Psoas muscle (tissue), 8 donors: ENCODE data around the gene CACNA1A. TPM values are rescaled to one million over a fixed set of nuclear protein-coding genes. Genes with fewer than 3 reads are reported as not detected.
"Not testable (repeated sequence)": the region's sequence is repeated elsewhere in the genome, so short reads cannot be mapped to it uniquely, and the experiment has no call there.

Experiments
- ATAC-seq, 4 donors: fragments of 200-7000 bp; cut with Tn5 transposase; one replicate each; pipeline ENCODE4 v1.9.1; 2020; ENCODE audit warnings: moderate library complexity in 3 of 4, mild to moderate bottlenecking in 2 of 4
- DNase-seq, 2 donors: peaks; one replicate each; pipeline ENCODE4 v3.0.0-alpha.2; 2020
- H3K27ac ChIP-seq: fragments of 200-600 bp; one replicate; pipeline ENCODE4 v1.8.0; 2022
- H3K27me3 ChIP-seq, 3 donors: fragments of 200-600 bp in 1 of 3; one replicate each; pipeline versions ENCODE4 v1.6.1 to v1.8.0; 2013 to 2022; ENCODE audit warnings: low read length in 2 of 3, mild to moderate bottlenecking in 2 of 3, moderate library complexity in 1 of 3; ENCODE audit not compliant: insufficient read depth in 3 of 3
- H3K36me3 ChIP-seq, 2 donors: fragments of 200-600 bp in 1 of 2; one replicate each; pipeline versions ENCODE4 v1.6.1 to v1.8.0; 2013 to 2022; ENCODE audit warnings: low read depth in 1 of 2, mild to moderate bottlenecking in 1 of 2, moderate library complexity in 1 of 2; ENCODE audit not compliant: insufficient read depth in 1 of 2
- H3K4me1 ChIP-seq: fragments of 200-600 bp; one replicate; pipeline ENCODE4 v1.8.0; 2022
- H3K4me3 ChIP-seq: fragments of 200-600 bp; one replicate; pipeline ENCODE4 v1.8.0; 2022; ENCODE audit warnings: mild to moderate bottlenecking
- H3K9me3 ChIP-seq: fragments of 200-600 bp; one replicate; pipeline ENCODE4 v1.8.0; 2022
- CTCF ChIP-seq: fragments of 200-600 bp; IDR thresholded peaks from one replicate; pipeline ENCODE4 v1.8.0; 2022; ENCODE audit warnings: antibody characterized with exemption
- WGBS, 3 donors: extraction: QIAGEN DNeasy Blood & Tissue Kit; methylation state at CpG; one replicate each; pipeline versions ENCODE4 v1.1.6 to v1.1.7; 2013; 5-methylcytosine and 5-hydroxymethylcytosine counted together
- intact Hi-C, 2 donors: fragments of 100-400 bp; cut with DNase I; formaldehyde crosslinking; loops; one replicate each; pipeline versions ENCODE4 v1.11.0 to v1.14.2; 2022
- polyA plus RNA-seq, 3 donors: library from polyadenylated mRNA; stranded (reverse); fragments of 200-250 nt; gene quantifications; one replicate each; pipeline ENCODE4 v1.2.3, GENCODE V29; 2013
- total RNA-seq, 4 donors: library from RNA; stranded (reverse); fragmentation: NEBNext Ultra II Directional in 2 of 4; extraction: Animal tissue kit (Norgen Biotek cat#: 25700) in 2 of 4; gene quantifications; one replicate each; pipeline versions ENCODE4 v1.2.1 to v1.2.4, GENCODE V29; 2021 to 2023
- donor health status: healthy with polysubstance abuse.
- donor health status: DM: no; HTN: no; CAD: no; lungs with moderate emphysema.
- donor health status: Bipolar disorder and iron deficiency.
- donor health status: healthy.
- donor health status: DM: yes; HTN: yes; CAD: no.
- donor health status: DM: no; HTN: no; CAD: no.
- donor health status: DM: no; HTN: no; CAD: no.
- donor health status: DM: yes; HTN: yes; CAD: no.

Gene CACNA1A
- total and polyA plus RNA-seq, 7 donors: 0.14 to 0.60 (median 0.36) TPM

DNA sequence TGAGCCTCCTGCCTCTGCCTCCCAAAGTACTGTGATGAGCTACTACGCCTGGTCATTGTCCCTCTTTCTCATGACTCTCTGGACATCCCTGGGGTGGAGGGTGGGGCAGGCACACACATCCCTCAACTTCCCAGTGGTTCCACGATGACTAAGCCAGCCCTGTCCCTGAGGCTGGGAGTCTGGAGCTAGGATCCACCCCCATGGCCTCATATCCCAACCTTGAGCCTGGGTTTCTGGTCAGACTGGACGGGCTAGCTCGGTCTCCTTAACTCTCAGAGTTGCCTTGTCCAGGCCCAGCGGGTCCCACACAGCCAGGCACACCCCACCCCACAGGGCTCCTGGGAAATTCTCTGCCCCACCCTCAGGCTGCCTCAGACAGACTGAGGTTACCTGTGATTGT is 336.5 kb downstream of the CACNA1A start:
- 74 to 78% (median 75%) methylated on average over 5 of the region's 5 CpGs for WGBS, 3 donors
- Histone ChIP-seq H3K4me1 (peaks cover 18% of the 10 kb centered on the region), H3K27ac (no peak overlapping the region), H3K9me3 (no peaks in the 10 kb centered on the region), H3K4me3 (no peak overlapping the region), H3K27me3 (no peaks in the 10 kb centered on the region), H3K36me3 (no peaks in the 10 kb centered on the region)
- no peak for TF ChIP-seq CTCF
- ATAC-seq: no peak
- no peak for DNase-seq
- intact Hi-C loops: no loop called here

GRCh38 chr19:13166151-13166550 is 340.1 kb downstream of the CACNA1A start:
- peak overlapping the region; percentile 81 for H3K27ac ChIP-seq
- intact Hi-C loops: not testable (repeated sequence)
- 96 to 99% (median 97%) methylated on average over 3 of the region's 3 CpGs for WGBS, 3 donors

DNA sequence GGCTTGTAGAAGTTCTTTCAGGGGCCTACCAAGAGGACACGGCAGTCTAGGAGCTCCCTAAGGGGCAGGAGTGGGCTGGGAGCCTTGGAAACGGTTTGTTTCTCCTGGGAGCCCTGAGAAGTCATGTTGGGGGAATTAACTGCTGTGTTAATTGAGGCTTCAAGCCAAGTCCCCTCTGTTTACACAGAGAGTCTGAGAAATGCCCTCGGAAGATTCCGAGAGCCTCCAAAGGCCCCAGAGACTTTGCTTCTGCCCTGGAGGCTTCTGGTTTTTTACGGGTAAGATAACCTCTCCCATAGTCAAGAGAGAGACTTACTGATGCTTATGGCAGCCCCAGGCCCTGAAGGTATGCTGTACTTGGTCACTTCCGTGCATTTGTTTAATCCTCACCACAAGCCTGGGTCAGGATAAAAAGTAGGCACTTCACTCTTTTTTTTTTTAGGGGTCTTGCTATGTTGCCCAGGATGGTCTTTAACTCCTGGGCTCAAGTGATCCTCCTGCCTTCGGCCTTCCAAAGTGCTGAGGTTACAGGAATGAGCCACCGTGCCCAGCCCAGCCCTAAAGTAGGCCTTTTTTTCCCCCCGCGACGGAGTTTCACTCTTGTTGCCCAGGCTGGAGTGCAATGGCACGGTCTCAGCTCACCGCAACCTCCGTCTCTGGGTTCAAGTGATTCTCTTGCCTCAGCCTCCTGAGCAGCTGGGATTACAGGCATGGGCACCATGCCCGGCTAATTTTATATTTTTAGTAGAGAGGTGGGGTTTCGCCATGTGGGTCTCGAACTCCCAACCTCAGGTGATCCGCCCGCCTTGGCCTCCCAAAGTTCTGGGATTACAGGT is 340.9 kb downstream of the CACNA1A start:
- ATAC-seq (no peak), DNase-seq (no peak)
- H3K36me3 ChIP-seq: no peaks in the 10 kb centered on the region
- H3K27ac ChIP-seq: peak overlapping the region; percentile 81
- 78 to 84% (median 81%) methylated on average over 19 of the region's 19 CpGs for WGBS, 3 donors
- H3K4me3 ChIP-seq: no peak overlapping the region
- no peaks in the 10 kb centered on the region for H3K27me3 ChIP-seq
- peaks cover 23% of the 10 kb centered on the region for H3K4me1 ChIP-seq
- TF ChIP-seq CTCF: no peak
- intact Hi-C loops: no loop called here
- H3K9me3 ChIP-seq: no peaks in the 10 kb centered on the region

More at GRCh38 chr19:13166151-13166550, 340.1 kb downstream of the CACNA1A start:
- not testable (repeated sequence) for DNase-seq, H3K27me3 ChIP-seq, ATAC-seq, H3K4me3 ChIP-seq, H3K9me3 ChIP-seq, H3K36me3 ChIP-seq
- peaks cover 23% of the 10 kb centered on the region for H3K4me1 ChIP-seq

- 31 to 44% (median 33%) methylated on average over 18 to 19 of the region's 19 CpGs for WGBS, 3 donors
- peak overlapping the region; percentile 81 for H3K27ac ChIP-seq
- TF ChIP-seq CTCF: no peak
- no peaks in the 10 kb centered on the region for H3K36me3 ChIP-seq
- H3K27me3 ChIP-seq: no peaks in the 10 kb centered on the region
- peak in 1 of 4 donors; percentile 5 for ATAC-seq
- no peaks in the 10 kb centered on the region for H3K9me3 ChIP-seq
- peak overlapping the region; percentile 61 for H3K4me3 ChIP-seq
- intact Hi-C loops: loop anchor here in 1 of 2 donors (5.0 kb wide), 1 partner anchor 98 kb away; no protein-coding TSS in a partner anchor
- DNase-seq: peak in 1 of 2 donors; percentile 78
- H3K4me1 ChIP-seq: peaks cover 23% of the 10 kb centered on the region
These were observed 341.7 kb downstream of the CACNA1A start for GRCh38 chr19:13164343-13165161.
